Mammary microvascular endothelial cell (primary cell): ENCODE measurements around the gene KIF14. TPM values are rescaled to one million over a fixed set of nuclear protein-coding genes. Genes with fewer than 3 reads are reported as not detected.

Experiments
- total RNA-seq: library from RNA; depleted of rRNA; stranded (reverse); fragments of >200 nt; gene quantifications from 2 replicates; pipeline ENCODE4 v1.2.3, GENCODE V29; 2015

The KIF14 gene
- total RNA-seq: 10.9 and 11.9 TPM in 2 replicates

DNA sequence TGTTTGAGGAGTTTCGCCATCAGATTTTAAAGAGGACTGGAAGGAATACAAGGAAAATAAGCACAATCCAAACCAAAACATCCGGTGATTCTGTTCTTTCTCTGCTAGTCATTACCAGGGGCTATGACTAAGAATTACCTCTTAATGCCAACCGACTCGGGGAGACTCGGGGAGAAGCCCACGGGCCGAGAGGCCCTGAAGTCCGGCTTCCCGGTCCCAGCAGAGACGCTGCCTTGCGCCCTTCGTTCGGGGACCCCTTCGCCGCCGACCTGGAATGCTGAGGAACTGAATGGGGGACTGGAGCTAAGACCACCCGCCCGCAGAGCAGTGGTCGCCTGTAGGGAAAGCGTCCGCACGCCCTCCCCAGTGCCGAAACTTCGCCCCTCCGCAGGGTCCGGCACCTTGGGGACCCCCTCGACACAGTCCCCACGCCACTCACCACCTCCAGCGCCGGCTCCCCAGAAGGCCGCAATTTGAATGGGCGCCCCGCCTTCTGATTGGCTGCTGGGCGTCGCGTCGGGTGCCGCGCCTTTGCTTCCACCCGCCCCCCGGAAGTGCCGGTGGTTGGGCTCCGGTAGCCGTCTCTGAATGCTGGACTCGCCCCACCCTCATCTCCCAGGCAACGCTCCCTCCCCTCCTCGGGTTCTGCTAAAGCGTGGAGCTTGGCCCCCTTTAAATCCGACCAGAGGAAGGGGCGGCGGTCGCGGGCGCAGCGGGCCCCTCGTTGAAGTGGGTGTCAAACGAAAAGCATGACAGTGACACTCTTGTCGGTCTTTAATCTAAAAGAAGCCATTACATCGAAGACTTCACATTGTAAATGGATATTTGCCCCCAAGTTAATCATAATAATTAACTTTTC is at the start of gene KIF14:
Gene KIF14 (minus strand): TSS at position 479 of the 859 bp plus-strand sequence. CDS start 2,028 bp downstream, outside the sequence.

GRCh38 chr1:200669314-200670241 is 49.0 kb upstream of the KIF14 start, which contains the start of gene DDX59:
TSS of gene DDX59 (minus strand) at chr1:200669907. CDS start at chr1:200666740, 3,167 bp downstream.

Other genes starting within 250 kb of the KIF14 start
- gene ZNF281, start 210.7 kb downstream of the KIF14 start, total RNA-seq: 19.4 and 20.4 TPM in 2 replicates
- gene DDX59, start 49.2 kb upstream of the KIF14 start, total RNA-seq: 12.6 and 14.1 TPM in 2 replicates
- 14.1 and 15.3 TPM in 2 replicates for gene CAMSAP2, start 118.1 kb upstream of the KIF14 start, total RNA-seq